Prostate gland (tissue), 2 donors: Measurements from ENCODE around the gene LINGO1. TPM values are rescaled to one million over a fixed set of nuclear protein-coding genes. Genes with fewer than 3 reads are reported as not detected.
A peak's percentile ranks its signal among the peaks of the same experiment; 100 is the strongest.

Experiments used
- DNase-seq: peaks from one replicate; pipeline ENCODE4 v3.0.0-alpha.2; 2019; ENCODE audit warnings: low spot score
- H3K27ac ChIP-seq, 2 donors: fragments of 200-600 bp; sonication (generic); 2 replicates each; pipeline ENCODE4 v1.5.1; 2017 to 2019
- H3K27me3 ChIP-seq: fragments of 200-600 bp; sonication (generic); replicated peaks from 2 replicates; pipeline ENCODE4 v1.5.1; 2019; ENCODE audit not compliant: insufficient read depth
- H3K36me3 ChIP-seq, 2 donors: fragments of 200-600 bp; sonication (generic); 1 replicate in 1 of 2; 2 replicates in 1 of 2; pipeline versions ENCODE4 v1.5.1 to v1.8.1; 2017 to 2019
- H3K4me1 ChIP-seq: fragments of 200-600 bp; sonication (generic); replicated peaks from 2 replicates; pipeline ENCODE4 v1.5.1; 2019
- H3K4me3 ChIP-seq, 2 donors: fragments of 200-600 bp; sonication (generic); 2 replicates each; pipeline ENCODE4 v1.5.1; 2017 to 2019
- H3K9me3 ChIP-seq: fragments of 200-600 bp; sonication (generic); 2 replicates; pipeline ENCODE4 v1.5.1; 2017
- POLR2A ChIP-seq: fragments of 450-650 bp; IDR thresholded peaks from one replicate; pipeline ENCODE4 v1.6.1; 2016; ENCODE audit warnings: antibody characterized with exemption, mild to moderate bottlenecking
- POLR2AphosphoS5 ChIP-seq: sonication (generic); formaldehyde crosslinking; IDR thresholded peaks from one replicate; pipeline ENCODE4 v1.6.1; 2017; ENCODE audit warnings: antibody characterized with exemption
- WGBS: methylation state at CpG from one replicate; pipeline ENCODE4 v1.1.5; 2018; 5-methylcytosine and 5-hydroxymethylcytosine counted together
- intact Hi-C: fragments of 100-400 bp; cut with DNase I; formaldehyde crosslinking; loops from one replicate; pipeline ENCODE4 v1.14.2; 2022
- total RNA-seq, 2 donors: library from RNA; depleted of rRNA; stranded (reverse); fragments of >200 nt; gene quantifications; one replicate each; pipeline ENCODE4 v1.1.0, GENCODE V29; 2016
- TF ChIP-seq, protein P1 (sequence below), 4 experiments: fragments of 200-600 bp in 2 of 4; fragments of 450-650 bp in 2 of 4; sonication (generic) in 2 of 4; IDR thresholded peaks; 1 replicate in 3 of 4; 2 replicates in 1 of 4; pipeline ENCODE4 v1.5.1; 2016 to 2019; ENCODE audit warnings: antibody characterized with exemption in 4 of 4, mild to moderate bottlenecking in 2 of 4, moderate library complexity in 2 of 4

The LINGO1 gene
- total RNA-seq, 2 donors from 2014 or later: 2.9 to 10.2 TPM

DNA sequence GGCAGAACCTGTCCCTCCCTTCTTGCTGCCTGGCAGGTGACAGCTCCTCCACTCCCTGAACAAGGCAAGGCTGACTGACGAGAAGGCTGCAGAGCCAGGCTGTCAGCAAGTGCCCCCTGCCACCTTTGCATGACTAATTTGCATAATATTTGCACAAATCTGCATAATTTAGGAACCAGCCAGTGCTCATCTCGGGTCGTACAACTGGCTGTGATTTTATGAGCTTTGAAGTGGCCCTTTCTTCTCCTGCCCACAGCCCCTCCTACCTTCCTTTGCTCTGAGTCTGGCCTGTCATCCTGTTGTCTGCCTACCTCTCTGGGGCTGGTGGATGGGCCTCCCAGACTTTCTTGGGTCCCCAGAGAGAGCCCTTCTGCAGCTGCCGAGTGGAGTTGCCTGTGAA, 58.9 kb downstream of the LINGO1 start:
- Histone ChIP-seq H3K4me3 (no peak overlapping the region), H3K27me3 (no peaks in the 10 kb centered on the region), H3K27ac (no peak overlapping the region), H3K4me1 (no peaks in the 10 kb centered on the region), H3K36me3 (no peaks in the 10 kb centered on the region), H3K9me3 (no peaks in the 10 kb centered on the region)
- WGBS: 69% methylated on average over 4 of the region's 4 CpGs
- no peak for TF ChIP-seq POLR2AphosphoS5
- TF ChIP-seq, protein P1, sequence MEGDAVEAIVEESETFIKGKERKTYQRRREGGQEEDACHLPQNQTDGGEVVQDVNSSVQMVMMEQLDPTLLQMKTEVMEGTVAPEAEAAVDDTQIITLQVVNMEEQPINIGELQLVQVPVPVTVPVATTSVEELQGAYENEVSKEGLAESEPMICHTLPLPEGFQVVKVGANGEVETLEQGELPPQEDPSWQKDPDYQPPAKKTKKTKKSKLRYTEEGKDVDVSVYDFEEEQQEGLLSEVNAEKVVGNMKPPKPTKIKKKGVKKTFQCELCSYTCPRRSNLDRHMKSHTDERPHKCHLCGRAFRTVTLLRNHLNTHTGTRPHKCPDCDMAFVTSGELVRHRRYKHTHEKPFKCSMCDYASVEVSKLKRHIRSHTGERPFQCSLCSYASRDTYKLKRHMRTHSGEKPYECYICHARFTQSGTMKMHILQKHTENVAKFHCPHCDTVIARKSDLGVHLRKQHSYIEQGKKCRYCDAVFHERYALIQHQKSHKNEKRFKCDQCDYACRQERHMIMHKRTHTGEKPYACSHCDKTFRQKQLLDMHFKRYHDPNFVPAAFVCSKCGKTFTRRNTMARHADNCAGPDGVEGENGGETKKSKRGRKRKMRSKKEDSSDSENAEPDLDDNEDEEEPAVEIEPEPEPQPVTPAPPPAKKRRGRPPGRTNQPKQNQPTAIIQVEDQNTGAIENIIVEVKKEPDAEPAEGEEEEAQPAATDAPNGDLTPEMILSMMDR (IDR thresholded peaks at IDR 0.05): no peak
- no peak for TF ChIP-seq POLR2A
- DNase-seq: no peak
- intact Hi-C loops: no loop called here

DNA sequence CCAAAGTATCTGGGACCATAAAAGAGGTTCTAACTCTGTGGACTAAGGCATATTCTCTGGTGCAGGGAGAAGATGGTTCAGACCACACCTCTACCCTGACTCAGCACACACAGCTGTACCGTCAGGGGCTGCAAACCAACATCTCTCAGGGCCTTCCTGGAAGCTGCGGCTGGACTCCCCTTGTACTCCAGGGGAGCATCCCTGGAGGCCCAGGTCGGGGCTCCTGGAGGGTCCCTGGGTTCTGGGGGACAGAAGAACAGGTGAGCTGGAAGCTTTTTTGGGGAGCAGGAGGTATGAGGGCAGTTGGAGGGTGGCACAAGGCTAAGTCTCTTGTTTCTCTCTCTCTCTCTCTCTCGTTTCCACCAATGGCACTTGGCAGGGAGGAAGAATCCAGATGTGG, 60.5 kb downstream of the LINGO1 start:
- TF ChIP-seq POLR2A (no peak), POLR2AphosphoS5 (no peak)
- TF ChIP-seq, protein P1 (IDR thresholded peaks at IDR 0.05): no peak
- WGBS: 85% methylated on average over 4 of the region's 4 CpGs
- no peak for DNase-seq
- Histone ChIP-seq H3K9me3 (no peaks in the 10 kb centered on the region), H3K27ac (no peak overlapping the region), H3K27me3 (no peaks in the 10 kb centered on the region), H3K4me1 (no peaks in the 10 kb centered on the region), H3K36me3 (no peaks in the 10 kb centered on the region), H3K4me3 (no peak overlapping the region)
- intact Hi-C loops: no loop called here

DNA sequence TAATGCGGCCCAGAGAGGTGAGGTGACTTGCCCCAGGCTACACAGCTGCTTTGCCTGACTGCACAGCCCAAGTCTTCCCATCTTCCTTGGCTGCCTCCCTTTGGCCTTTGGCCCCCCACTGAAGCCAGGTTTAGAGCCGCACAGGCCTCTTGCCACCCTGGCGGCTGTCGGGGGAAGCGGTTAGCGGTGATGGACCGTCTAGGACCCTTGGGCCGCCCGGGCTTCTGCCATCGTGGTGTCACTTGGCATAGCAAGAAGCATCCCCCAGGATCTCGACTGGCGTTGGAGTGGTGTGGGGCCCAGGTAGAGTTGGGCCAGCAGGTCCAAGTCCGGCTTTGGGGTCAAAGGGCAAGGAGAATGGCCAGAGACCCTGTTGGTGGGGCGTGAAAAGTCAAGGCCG, 61.0 kb downstream of the LINGO1 start:
- no peaks in the 10 kb centered on the region for H3K9me3 ChIP-seq
- H3K4me1 ChIP-seq: no peaks in the 10 kb centered on the region
- H3K27ac ChIP-seq: no peak overlapping the region
- TF ChIP-seq POLR2AphosphoS5 (no peak), POLR2A (no peak)
- TF ChIP-seq, protein P1 (IDR thresholded peaks at IDR 0.05): no peak
- no peaks in the 10 kb centered on the region for H3K36me3 ChIP-seq
- 91% methylated on average over 13 of the region's 15 CpGs for WGBS
- intact Hi-C loops: no loop called here
- DNase-seq: no peak
- H3K4me3 ChIP-seq: no peak overlapping the region
- no peaks in the 10 kb centered on the region for H3K27me3 ChIP-seq

DNA sequence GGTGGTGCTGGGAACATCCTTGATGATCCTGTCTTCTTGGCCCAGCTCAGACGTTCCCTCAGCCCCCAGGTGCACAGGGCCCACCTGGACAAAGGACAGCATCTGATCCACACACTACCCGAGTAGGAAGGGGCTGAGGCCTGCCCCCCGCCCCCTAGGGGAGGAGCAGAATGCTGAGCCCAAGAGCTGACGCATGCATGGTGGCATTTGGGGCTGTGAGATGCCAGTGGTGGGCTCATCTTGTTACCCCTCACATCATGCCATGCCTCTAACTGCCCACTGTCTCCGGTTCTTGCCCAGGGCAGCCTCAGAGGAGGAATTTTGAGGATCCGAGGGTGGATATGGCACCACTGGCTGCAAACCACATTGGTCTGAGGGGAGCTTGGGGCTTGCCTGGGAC, 61.5 kb downstream of the LINGO1 start:
- intact Hi-C loops: no loop called here
- WGBS: 81% methylated on average over 6 of the region's 6 CpGs
- TF ChIP-seq, protein P1 (IDR thresholded peaks at IDR 0.05): no peak
- TF ChIP-seq POLR2AphosphoS5 (no peak), POLR2A (no peak)

DNA sequence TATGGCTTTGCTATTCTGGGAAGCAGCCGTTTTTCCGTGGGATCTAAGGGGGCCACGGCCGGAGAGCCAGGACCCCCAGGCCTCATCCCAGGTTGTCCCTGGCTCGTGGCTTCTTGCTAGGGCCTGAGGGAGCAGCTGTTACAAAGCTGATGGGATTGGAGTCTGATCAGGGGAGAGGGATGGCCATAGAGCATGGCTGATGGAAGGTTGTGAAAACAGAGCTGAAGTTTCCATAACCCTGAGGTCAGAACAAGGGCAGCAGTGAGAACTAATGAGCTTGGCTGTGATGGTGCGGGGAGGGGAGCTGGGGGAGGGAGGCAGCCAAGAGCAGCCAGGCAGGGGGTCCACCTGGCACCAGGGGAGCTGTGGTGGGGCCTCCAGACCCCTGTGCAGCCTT, 63.0 kb downstream of the LINGO1 start:
- Histone ChIP-seq H3K4me1 (no peaks in the 10 kb centered on the region), H3K4me3 (no peak overlapping the region), H3K27me3 (no peaks in the 10 kb centered on the region), H3K36me3 (no peaks in the 10 kb centered on the region), H3K27ac (peak overlapping the region in 1 of 2 donors; percentile 20), H3K9me3 (no peaks in the 10 kb centered on the region)
- no peak for TF ChIP-seq POLR2A
- intact Hi-C loops: no loop called here
- DNase-seq: no peak
- WGBS: 21% methylated on average over 4 of the region's 6 CpGs

More for the DNA sequence above, 61.5 kb downstream of the LINGO1 start:
- Histone ChIP-seq H3K4me1 (no peaks in the 10 kb centered on the region), H3K36me3 (no peaks in the 10 kb centered on the region), H3K27ac (no peak overlapping the region), H3K27me3 (no peaks in the 10 kb centered on the region), H3K9me3 (no peaks in the 10 kb centered on the region), H3K4me3 (no peak overlapping the region)
- no peak for DNase-seq
